Stimulated activated memory B cell treated with anti-CD40 and anti-IgM and Interleukin-4, amounts not matched to agents 10 μg/mL and 1 μg/mL and 100 μg/mL, for 72 hours (primary cell): Measurements from ENCODE around the gene ACAT2.

Experiments
- ATAC-seq: fragments of 150-1000 bp; cut with Tn5 transposase; 2 replicates; pipeline ENCODE4 v1.10.0; 2021
- H3K27ac Mint-ChIP-seq: one replicate; pipeline ENCODE4 v1.8.0; 2022; ENCODE audit warnings: mild to moderate bottlenecking, mixed read lengths
- H3K27me3 Mint-ChIP-seq: one replicate; pipeline ENCODE4 v1.8.0; 2022; ENCODE audit warnings: mixed read lengths
- H3K36me3 Mint-ChIP-seq: one replicate; pipeline ENCODE4 v1.8.0; 2022; ENCODE audit warnings: mixed read lengths
- H3K4me1 Mint-ChIP-seq: one replicate; pipeline ENCODE4 v1.8.0; 2022; ENCODE audit warnings: mixed read lengths
- H3K4me3 Mint-ChIP-seq: one replicate; pipeline ENCODE4 v1.8.0; 2022; ENCODE audit warnings: mild to moderate bottlenecking, moderate library complexity, mixed read lengths
- H3K9me3 Mint-ChIP-seq: one replicate; pipeline ENCODE4 v1.8.0; 2022; ENCODE audit warnings: mixed read lengths

The ACAT2 gene

GRCh38 chr6:159753081-159753872, 8.6 kb upstream of the ACAT2 start:
- Mint-ChIP-seq H3K4me1 (no peaks in the 10 kb centered on the region), H3K27ac (peak overlapping the region; percentile 22), H3K9me3 (no peaks in the 10 kb centered on the region), H3K36me3 (peaks cover 57% of the 10 kb centered on the region), H3K27me3 (no peaks in the 10 kb centered on the region), H3K4me3 (no peak overlapping the region)
- no peak for ATAC-seq

- no peaks in the 10 kb centered on the region for H3K9me3 Mint-ChIP-seq
- no peaks in the 10 kb centered on the region for H3K4me1 Mint-ChIP-seq
- ATAC-seq: no peak
- H3K4me3 Mint-ChIP-seq: no peak overlapping the region
- no peak overlapping the region for H3K27ac Mint-ChIP-seq
- peaks cover 59% of the 10 kb centered on the region for H3K36me3 Mint-ChIP-seq
- no peaks in the 10 kb centered on the region for H3K27me3 Mint-ChIP-seq
These were observed 7.4 kb upstream of the ACAT2 start for GRCh38 chr6:159754401-159754800.

GRCh38 chr6:159754959-159755914, 6.6 kb upstream of the ACAT2 start:
- peaks cover 53% of the 10 kb centered on the region for H3K36me3 Mint-ChIP-seq
- ATAC-seq: no peak
- H3K9me3 Mint-ChIP-seq: no peaks in the 10 kb centered on the region
- H3K4me1 Mint-ChIP-seq: peaks cover 6% of the 10 kb centered on the region
- no peak overlapping the region for H3K27ac Mint-ChIP-seq
- H3K27me3 Mint-ChIP-seq: no peaks in the 10 kb centered on the region
- no peak overlapping the region for H3K4me3 Mint-ChIP-seq

- Mint-ChIP-seq H3K4me3 (no peak overlapping the region), H3K4me1 (peaks cover 17% of the 10 kb centered on the region), H3K36me3 (peaks cover 50% of the 10 kb centered on the region), H3K27ac (no peak overlapping the region), H3K27me3 (no peaks in the 10 kb centered on the region), H3K9me3 (no peaks in the 10 kb centered on the region)
- no peak for ATAC-seq
These were observed 5.3 kb upstream of the ACAT2 start for GRCh38 chr6:159756508-159756907.

- Mint-ChIP-seq H3K27me3 (no peaks in the 10 kb centered on the region), H3K27ac (no peak overlapping the region), H3K4me3 (no peak overlapping the region), H3K4me1 (peaks cover 25% of the 10 kb centered on the region), H3K36me3 (peaks cover 47% of the 10 kb centered on the region), H3K9me3 (no peaks in the 10 kb centered on the region)
- ATAC-seq: no peak
These were observed 3.5 kb upstream of the ACAT2 start for GRCh38 chr6:159758031-159759001.

- Mint-ChIP-seq H3K4me1 (peaks cover 25% of the 10 kb centered on the region), H3K27ac (peak overlapping the region; percentile 4), H3K9me3 (no peaks in the 10 kb centered on the region), H3K4me3 (no peak overlapping the region), H3K36me3 (peaks cover 43% of the 10 kb centered on the region), H3K27me3 (no peaks in the 10 kb centered on the region)
- no peak for ATAC-seq
These were observed 2.2 kb upstream of the ACAT2 start for GRCh38 chr6:159759645-159760044.

- Mint-ChIP-seq H3K4me3 (peak overlapping the region; percentile 96), H3K27me3 (no peaks in the 10 kb centered on the region), H3K9me3 (no peaks in the 10 kb centered on the region), H3K4me1 (peaks cover 25% of the 10 kb centered on the region), H3K27ac (peak overlapping the region; percentile 98), H3K36me3 (peaks cover 41% of the 10 kb centered on the region)
- ATAC-seq: no peak
These were observed 1.2 kb upstream of the ACAT2 start for GRCh38 chr6:159760602-159761057.

- H3K36me3 Mint-ChIP-seq: peaks cover 36% of the 10 kb centered on the region
- H3K27ac Mint-ChIP-seq: peak overlapping the region; percentile 98
- H3K4me3 Mint-ChIP-seq: peak overlapping the region; percentile 96
- no peaks in the 10 kb centered on the region for H3K27me3 Mint-ChIP-seq
- peaks cover 26% of the 10 kb centered on the region for H3K4me1 Mint-ChIP-seq
- H3K9me3 Mint-ChIP-seq: no peaks in the 10 kb centered on the region
- peak; percentile 1 for ATAC-seq
These were observed 544 bp upstream of the ACAT2 start for GRCh38 chr6:159761129-159761872.

GRCh38 chr6:159762681-159763293, 942 bp downstream of the ACAT2 start:
- H3K36me3 Mint-ChIP-seq: peaks cover 37% of the 10 kb centered on the region
- H3K27ac Mint-ChIP-seq: peak overlapping the region; percentile 98
- peak overlapping the region; percentile 96 for H3K4me3 Mint-ChIP-seq
- peaks cover 30% of the 10 kb centered on the region for H3K4me1 Mint-ChIP-seq
- H3K27me3 Mint-ChIP-seq: no peaks in the 10 kb centered on the region
- no peaks in the 10 kb centered on the region for H3K9me3 Mint-ChIP-seq
- peak; percentile 28 for ATAC-seq

GRCh38 chr6:159766906-159767305, 5.1 kb downstream of the ACAT2 start:
- peaks cover 69% of the 10 kb centered on the region for H3K36me3 Mint-ChIP-seq
- H3K9me3 Mint-ChIP-seq: no peaks in the 10 kb centered on the region
- peaks cover 13% of the 10 kb centered on the region for H3K4me1 Mint-ChIP-seq
- peak overlapping the region; percentile 37 for H3K27ac Mint-ChIP-seq
- H3K27me3 Mint-ChIP-seq: no peaks in the 10 kb centered on the region
- no peak overlapping the region for H3K4me3 Mint-ChIP-seq
- no peak for ATAC-seq

- ATAC-seq: no peak
- peaks cover 70% of the 10 kb centered on the region for H3K36me3 Mint-ChIP-seq
These were observed 7.6 kb downstream of the ACAT2 start for GRCh38 chr6:159769470-159769869.

GRCh38 chr6:159772196-159772595, 10.4 kb downstream of the ACAT2 start:
- H3K27ac Mint-ChIP-seq: no peak overlapping the region
- peaks cover 77% of the 10 kb centered on the region for H3K36me3 Mint-ChIP-seq
- no peaks in the 10 kb centered on the region for H3K4me1 Mint-ChIP-seq

More at GRCh38 chr6:159769470-159769869, 7.6 kb downstream of the ACAT2 start:
- Mint-ChIP-seq H3K4me3 (no peak overlapping the region), H3K27ac (no peak overlapping the region), H3K9me3 (no peaks in the 10 kb centered on the region), H3K27me3 (no peaks in the 10 kb centered on the region), H3K4me1 (peaks cover 5% of the 10 kb centered on the region)

GRCh38 chr6:159777240-159777904, 15.5 kb downstream of the ACAT2 start:
- Mint-ChIP-seq H3K4me1 (peaks cover 6% of the 10 kb centered on the region), H3K9me3 (no peaks in the 10 kb centered on the region), H3K36me3 (peaks cover 68% of the 10 kb centered on the region), H3K27ac (no peak overlapping the region), H3K27me3 (no peaks in the 10 kb centered on the region), H3K4me3 (no peak overlapping the region)
- no peak for ATAC-seq

More at GRCh38 chr6:159772196-159772595, 10.4 kb downstream of the ACAT2 start:
- no peak for ATAC-seq
- Mint-ChIP-seq H3K27me3 (no peaks in the 10 kb centered on the region), H3K4me3 (no peak overlapping the region), H3K9me3 (no peaks in the 10 kb centered on the region)
